Amniotic stem cell (primary cell): Measurements from ENCODE around the gene MGAT5.
"Not testable (repeated sequence)": the region's sequence is repeated elsewhere in the genome, so short reads cannot be mapped to it uniquely, and the experiment has no call there.

ENCODE experiments used
- DNase-seq: peaks from one replicate; lab custom pipeline; 2025; lab: John Stamatoyannopoulos, UW

Gene MGAT5

DNA sequence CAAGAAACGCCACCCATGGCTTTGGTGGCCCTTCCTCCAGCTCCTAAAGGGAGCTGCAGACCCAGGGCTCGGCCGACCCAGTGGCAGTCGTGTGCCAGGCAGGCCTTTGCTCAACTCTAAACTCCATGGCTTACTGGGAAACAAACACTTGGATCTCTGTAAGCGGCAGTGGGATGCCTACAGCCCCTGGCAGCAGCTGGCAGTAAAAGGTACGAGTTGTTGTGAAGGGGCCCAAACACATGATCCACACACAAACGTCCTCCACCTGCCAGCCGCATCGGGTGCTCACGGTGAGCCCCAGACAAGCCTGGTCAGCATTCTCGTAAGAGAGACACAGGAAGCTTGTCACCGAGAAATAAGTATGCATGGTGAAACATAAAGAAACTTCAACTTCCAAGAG, 214.9 kb downstream of the MGAT5 start:
- DNase-seq: no peak

GRCh38 chr2:134469516-134470115, 215.7 kb downstream of the MGAT5 start:
- DNase-seq: no peak

DNA sequence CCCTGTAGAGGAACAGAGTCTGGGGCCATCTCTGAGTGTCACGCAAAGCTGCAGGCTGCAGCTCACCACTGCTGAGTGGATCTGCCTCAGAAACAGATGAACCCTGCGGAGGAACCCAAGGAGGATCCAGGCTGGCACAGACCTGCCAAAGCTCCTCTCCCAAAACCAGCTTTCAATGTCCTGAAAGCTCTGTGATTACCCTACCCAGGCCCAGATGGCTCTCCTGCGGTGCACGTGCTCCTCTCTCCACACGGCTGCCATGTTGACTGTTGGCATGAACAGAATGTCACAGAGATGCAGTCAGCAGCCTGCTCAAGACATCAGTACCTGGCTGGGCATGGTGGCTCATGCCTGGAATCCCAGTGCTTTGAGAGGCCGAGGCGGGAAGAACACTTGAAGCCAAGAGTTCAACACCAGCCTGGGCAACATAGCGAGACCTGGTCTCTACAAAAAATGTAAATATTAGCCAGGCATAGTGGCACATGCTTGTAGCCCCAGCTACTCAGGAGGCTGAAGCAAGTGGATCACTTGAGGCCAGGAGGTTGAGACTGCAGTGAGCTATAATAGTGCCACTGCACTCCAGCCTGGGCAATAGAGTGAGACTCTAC, 216.8 kb downstream of the MGAT5 start:
- DNase-seq: no peak

GRCh38 chr2:134476982-134477381, 223.1 kb downstream of the MGAT5 start:
- not testable (repeated sequence) for DNase-seq

DNA sequence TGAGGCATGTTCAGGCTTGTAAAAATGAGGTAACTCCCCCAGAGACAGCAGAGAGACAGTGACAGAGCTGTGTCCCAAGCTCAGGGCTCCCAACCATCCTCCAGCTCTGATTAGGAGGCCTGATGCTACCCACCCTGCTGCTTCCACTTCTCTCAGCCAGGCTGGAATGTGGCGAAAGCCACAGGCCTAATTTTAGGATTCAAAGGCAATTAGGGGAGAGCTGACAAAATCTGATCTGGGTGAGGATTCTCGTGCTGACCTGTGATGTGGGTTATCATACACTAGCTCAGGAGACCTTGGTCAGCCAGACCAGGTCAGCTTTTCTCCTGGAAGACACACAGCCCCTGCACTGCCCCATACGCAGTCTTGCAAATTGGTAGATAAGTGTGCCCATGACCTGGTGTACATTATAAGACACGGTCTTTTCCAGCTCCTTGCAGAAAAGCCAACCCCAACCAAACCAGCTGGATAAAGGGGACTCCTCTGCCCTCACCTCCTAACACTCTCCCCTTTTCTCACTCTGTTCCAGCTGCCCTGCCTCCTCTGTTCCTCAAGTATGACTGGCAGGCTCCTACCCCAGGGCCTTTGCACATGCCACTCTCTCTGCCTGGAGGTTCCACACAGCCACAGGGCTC, 225.9 kb downstream of the MGAT5 start:
- DNase-seq: no peak

- no peak for DNase-seq
These were observed 228.4 kb downstream of the MGAT5 start for GRCh38 chr2:134482131-134482723.

GRCh38 chr2:134482766-134483340, 229.0 kb downstream of the MGAT5 start:
- no peak for DNase-seq

- no peak for DNase-seq
These were observed 236.0 kb downstream of the MGAT5 start for GRCh38 chr2:134489732-134490384.

- DNase-seq: no peak
These were observed 236.7 kb downstream of the MGAT5 start for GRCh38 chr2:134490559-134490958.

DNA sequence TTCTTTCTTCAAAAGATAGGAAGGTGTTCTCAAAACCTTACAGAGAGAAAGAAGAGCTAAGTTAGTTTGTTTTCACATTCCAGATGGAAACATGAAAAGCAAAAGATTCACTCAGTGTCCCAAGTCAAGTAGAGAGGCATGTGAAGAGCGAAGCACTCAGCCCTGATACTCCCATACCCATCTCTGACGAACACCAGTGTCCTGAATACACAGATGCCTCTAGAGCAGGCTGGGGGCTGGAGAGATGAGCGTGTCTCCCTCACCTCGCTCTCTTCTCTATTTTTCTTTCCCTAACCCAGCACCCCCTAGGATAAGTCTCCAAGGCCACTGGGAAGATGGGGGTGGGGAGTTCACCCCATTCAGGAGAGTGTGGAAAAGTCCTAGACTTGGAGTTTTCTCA, 237.2 kb downstream of the MGAT5 start:
- DNase-seq: no peak

GRCh38 chr2:134491771-134492441, 238.0 kb downstream of the MGAT5 start:
- DNase-seq: no peak

DNA sequence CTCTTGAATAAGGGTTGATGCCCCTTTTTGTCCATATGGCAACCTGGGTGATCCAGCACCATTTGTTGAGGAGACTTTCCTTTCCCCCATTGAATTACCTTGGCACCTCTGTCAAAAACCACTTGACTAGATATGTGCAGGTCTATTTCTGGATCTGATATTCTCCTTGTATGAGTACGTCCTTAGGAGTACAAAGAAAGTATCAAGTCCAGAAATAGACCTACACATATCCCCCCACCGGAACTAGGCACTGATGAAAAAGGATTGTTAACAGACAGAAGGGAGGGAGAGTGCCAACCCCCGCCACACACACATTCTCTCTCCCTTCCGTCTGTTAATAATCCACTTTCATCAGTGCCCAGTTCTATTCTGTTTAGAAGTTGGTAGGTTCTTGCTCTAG, 239.9 kb downstream of the MGAT5 start:
- no peak for DNase-seq

GRCh38 chr2:134498654-134499053, 244.8 kb downstream of the MGAT5 start:
- no peak for DNase-seq

DNA sequence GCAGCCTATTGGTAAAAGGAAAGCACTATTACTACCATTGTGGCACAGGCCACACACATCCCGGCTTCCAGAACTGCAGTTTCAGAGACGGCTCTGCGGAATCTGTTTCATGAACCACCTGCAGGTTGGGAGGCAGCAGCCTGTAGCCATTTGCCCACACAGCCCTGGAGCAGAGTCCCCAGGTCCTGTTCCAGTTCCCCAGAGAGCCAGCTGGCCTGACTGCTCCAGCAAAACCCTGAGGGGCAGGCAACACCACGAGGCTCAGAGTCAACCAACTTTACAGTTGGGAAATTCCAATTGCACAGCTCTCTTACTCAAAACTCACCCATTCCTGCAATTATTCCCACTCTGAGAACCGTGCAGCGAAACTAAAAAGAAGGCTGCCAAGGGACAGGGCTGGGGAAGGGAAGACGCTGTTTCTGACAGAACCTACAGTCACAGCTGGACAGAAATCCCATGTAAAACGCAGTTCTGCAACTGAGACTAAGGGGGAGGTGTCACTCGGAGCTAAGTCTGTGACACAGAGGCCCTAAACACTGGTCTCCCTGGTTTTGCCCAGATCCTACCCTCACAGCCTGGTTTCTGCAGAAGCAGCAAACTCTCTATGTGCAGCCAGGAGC, 245.5 kb downstream of the MGAT5 start:
- no peak for DNase-seq

DNA sequence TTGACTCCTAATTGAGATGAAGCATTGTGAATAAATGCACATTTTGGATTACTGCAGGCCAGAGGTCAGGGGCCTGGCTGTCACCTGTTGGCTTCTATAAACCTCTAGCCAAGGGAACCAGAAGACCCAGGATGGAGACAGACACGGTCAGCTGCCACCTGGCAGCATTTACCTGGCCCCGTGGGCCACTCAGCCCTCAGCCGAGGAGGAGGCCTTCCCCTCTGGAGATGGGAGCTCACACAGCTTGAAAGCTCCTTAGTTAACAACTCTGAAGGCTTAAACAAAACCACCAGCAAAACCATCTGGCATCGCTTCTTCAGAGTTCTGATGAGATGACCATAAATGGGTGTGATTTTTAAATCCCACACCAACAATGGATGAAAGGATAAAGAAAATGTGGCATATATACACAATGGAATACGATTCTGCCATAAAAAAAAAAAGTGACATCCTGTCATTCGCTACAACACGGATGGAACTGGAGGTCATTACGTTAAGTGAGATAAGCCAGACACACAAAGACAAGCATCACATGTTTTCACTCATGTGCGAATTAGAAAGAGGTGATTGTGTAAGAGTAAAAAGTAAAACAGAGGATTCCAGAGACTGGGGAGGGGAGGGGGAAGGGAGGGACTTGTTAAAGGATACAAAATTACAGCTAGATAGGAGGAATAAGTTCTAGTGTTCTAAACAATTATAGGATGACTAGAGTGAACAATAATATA, 246.5 kb downstream of the MGAT5 start:
- DNase-seq: no peak

- DNase-seq: no peak
These were observed 247.7 kb downstream of the MGAT5 start for GRCh38 chr2:134501476-134502091.

DNA sequence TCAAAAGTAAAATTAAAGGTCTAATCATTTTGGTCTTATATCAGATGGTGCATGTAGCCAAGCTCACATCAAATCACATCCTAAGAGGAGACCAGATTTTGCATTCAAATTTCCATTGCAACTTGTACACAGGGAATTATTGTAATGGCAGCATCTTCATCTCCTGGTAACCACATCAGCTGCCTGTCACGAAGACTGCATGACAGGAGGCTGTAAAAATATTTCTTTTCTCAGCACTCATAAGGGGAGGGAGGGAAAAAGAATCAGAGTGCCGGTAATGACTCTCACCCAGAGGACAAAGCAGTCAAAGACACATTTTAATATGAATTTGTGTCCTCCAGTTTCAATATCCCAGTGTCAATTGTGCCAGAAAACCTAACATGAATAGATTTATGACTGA, 248.2 kb downstream of the MGAT5 start:
- DNase-seq: no peak
